HepG2 (cell line): ENCODE results near the gene RASA3. TPM values are rescaled to one million over a fixed set of nuclear protein-coding genes. Genes with fewer than 3 reads are reported as not detected.

Source experiments
- ATAC-seq: fragments of 200-7000 bp; cut with Tn5 transposase; 3 replicates; pipeline ENCODE4 v1.9.1; 2020; ENCODE audit warnings: mild to moderate bottlenecking, moderate library complexity
- BruUV-seq: library from RNA; stranded (reverse); fragments of 400-500 nt; replicated peaks from 2 replicates; lab custom pipeline; 2021; lab: Mats Ljungman, UMichigan
- CTCF ChIA-PET: fragments of 300-600 bp; formaldehyde crosslinking; extraction: SDS; loops from one replicate; lab custom pipeline; 2021; ENCODE audit warnings: low total read pairs, inconsistent platforms, low intra/inter-chr PET ratio; lab: Yijun Ruan, JAX
- POLR2A ChIA-PET: fragments of 350-600 bp; sonication (Branson Sonifier 250); formaldehyde crosslinking; loops from one replicate; lab custom pipeline; 2020; ENCODE audit warnings: antibody characterized with exemption, inconsistent platforms; lab: Yijun Ruan, JAX
- DNase-seq: peaks from one replicate; pipeline ENCODE4 v3.0.0-alpha.2; 2015; ENCODE audit warnings: low spot score
- FAIRE-seq: peaks from 3 replicates; lab custom pipeline; 2011; peaks lifted over from hg19 to GRCh38; lab: Jason Lieb, UNC
- H2AFZ ChIP-seq: one replicate; pipeline ENCODE4 v1.6.1; 2011; ENCODE audit warnings: low read length, inconsistent platforms
- H3K27ac ChIP-seq: fragments of 300-600 bp; 3 replicates; pipeline ENCODE4 v1.8.0; 2011; ENCODE audit warnings: mixed run types, mild to moderate bottlenecking, mixed read lengths, low read length, inconsistent platforms; ENCODE audit not compliant: insufficient read depth; ENCODE audit errors: extremely low read length
- H3K27me3 ChIP-seq, 2 experiments: fragments of 200-600 bp in 1 of 2; 2 replicates in 1 of 2; 3 replicates in 1 of 2; pipeline versions ENCODE4 v1.6.0 to v1.8.0; 2011; ENCODE audit warnings: low read length in 2 of 2, mild to moderate bottlenecking in 2 of 2, moderate library complexity in 2 of 2, inconsistent platforms in 1 of 2; ENCODE audit not compliant: insufficient read depth in 2 of 2, control insufficient read depth in 1 of 2
- H3K36me3 ChIP-seq, 2 experiments: fragments of 200-600 bp in 1 of 2; replicated peaks in 1 of 2; 2 replicates in 1 of 2; 3 replicates in 1 of 2; pipeline versions ENCODE4 v1.5.1 to v1.8.0; 2011; ENCODE audit warnings: low read length in 2 of 2, inconsistent platforms in 1 of 2; ENCODE audit not compliant: insufficient read depth in 2 of 2, control insufficient read depth in 1 of 2
- H3K4me1 ChIP-seq: 2 replicates; pipeline ENCODE4 v1.5.1; 2012; ENCODE audit warnings: low read length, inconsistent platforms; ENCODE audit not compliant: insufficient read depth
- H3K4me2 ChIP-seq: 2 replicates; pipeline ENCODE4 v1.6.0; 2011; ENCODE audit warnings: low read depth, low read length, inconsistent platforms
- H3K4me3 ChIP-seq, 3 experiments: fragments of 200-600 bp in 1 of 3; sonication (generic), shearing (Covaris generic) in 1 of 3; replicated peaks in 1 of 3; 2 replicates each; pipeline ENCODE4 v1.5.1; 2011 to 2016; ENCODE audit warnings: low read length in 3 of 3, inconsistent platforms in 2 of 3, low read depth in 2 of 3, mild to moderate bottlenecking in 2 of 3, control low read depth in 1 of 3, mixed read lengths in 1 of 3; ENCODE audit not compliant: insufficient read depth in 1 of 3
- H3K79me2 ChIP-seq: one replicate; pipeline ENCODE4 v1.6.1; 2011; ENCODE audit warnings: low read length, inconsistent platforms; ENCODE audit not compliant: insufficient read depth
- H3K9ac ChIP-seq: 2 replicates; pipeline ENCODE4 v1.6.0; 2011; ENCODE audit warnings: mild to moderate bottlenecking, low read depth, low read length, inconsistent platforms; ENCODE audit not compliant: insufficient read depth
- H3K9me3 ChIP-seq: 2 replicates; pipeline ENCODE4 v1.5.1; 2012; ENCODE audit warnings: mild to moderate bottlenecking, low read length
- H4K20me1 ChIP-seq: 2 replicates; pipeline ENCODE4 v1.6.0; 2011; ENCODE audit warnings: inconsistent platforms, mild to moderate bottlenecking, low read length, moderate library complexity; ENCODE audit not compliant: insufficient read depth
- ADNP ChIP-seq: sonication (generic); formaldehyde crosslinking; IDR thresholded peaks from 2 replicates; pipeline ENCODE4 v1.4.0; 2020; ENCODE audit warnings: missing genetic modification reagents
- ATF7 ChIP-seq, 2 experiments: fragments of 450-650 bp in 1 of 2; sonication (generic) in 1 of 2; formaldehyde crosslinking in 1 of 2; IDR thresholded peaks; 2 replicates each; pipeline versions ENCODE4 v1.4.0 to v1.6.1; 2016 to 2020; ENCODE audit warnings: antibody characterized with exemption in 1 of 2, mild to moderate bottlenecking in 1 of 2, missing genetic modification reagents in 1 of 2
- GZF1 ChIP-seq: sonication (generic); formaldehyde crosslinking; IDR thresholded peaks from 2 replicates; pipeline ENCODE4 v1.5.1; 2020; ENCODE audit warnings: mild to moderate bottlenecking, missing genetic modification reagents
- SMAD1 ChIP-seq: sonication (generic); formaldehyde crosslinking; IDR thresholded peaks from 2 replicates; pipeline ENCODE4 v1.4.0; 2020; ENCODE audit warnings: missing genetic modification reagents, low read depth, mild to moderate bottlenecking, borderline replicate concordance
- TEAD3 ChIP-seq: optimal IDR thresholded peaks from 2 replicates; pipeline ENCODE3; 2016; ENCODE audit warnings: borderline replicate concordance
- ZBTB3 ChIP-seq: sonication (generic); formaldehyde crosslinking; IDR thresholded peaks from 2 replicates; pipeline ENCODE4 v1.4.0; 2020; ENCODE audit warnings: low read depth, mild to moderate bottlenecking, moderate library complexity, missing genetic modification reagents, borderline replicate concordance
- ZNF652 ChIP-seq: IDR thresholded peaks from 2 replicates; pipeline ENCODE4 v1.6.1; 2016; ENCODE audit warnings: low read depth, borderline replicate concordance
- ZNF761 ChIP-seq: sonication (generic); formaldehyde crosslinking; conservative IDR thresholded peaks from 2 replicates; pipeline ENCODE4 v1.4.0; 2020; ENCODE audit warnings: mild to moderate bottlenecking, missing genetic modification reagents
- WGBS: methylation state at CpG from one replicate; pipeline ENCODE4 v1.1.6; 2017; ENCODE audit warnings: low lambda C conversion rate; 5-methylcytosine and 5-hydroxymethylcytosine counted together
- in situ Hi-C: cut with HindIII; loops from 2 replicates; pipeline ENCODE4 v1.10.0; 2017; ENCODE audit warnings: low pct_unique_long_range_greater_than_20kb; ENCODE audit not compliant: extremely low pct_ligation_motif_present
- intact Hi-C: fragments of 100-400 bp; cut with micrococcal nuclease; formaldehyde crosslinking; loops from one replicate; pipeline ENCODE4 v1.10.0; 2022; ENCODE audit not compliant: unreplicated experiment
- polyA plus RNA-seq, 8 experiments: library from polyadenylated mRNA; depleted of rRNA in 3 of 8; stranded (reverse) in 7 of 8; unstranded in 1 of 8; fragments of >200 nt; fragmentation: Illumina TruSeq in 4 of 8; extraction: Trizol in 4 of 8; gene quantifications; 2 replicates each; pipeline versions ENCODE4 v1.2.1 to v1.2.3, GENCODE V29; 2011 to 2016; ENCODE audit warnings: low read depth in 4 of 8, missing spikeins in 1 of 8, mixed read lengths in 1 of 8; ENCODE audit not compliant: insufficient read depth in 1 of 8
- total RNA-seq, 5 experiments: library from RNA; depleted of rRNA; stranded (reverse); fragments of >200 nt; fragmentation: Illumina TruSeq; extraction: Trizol; gene quantifications; 2 replicates each; pipeline ENCODE4 v1.2.3, GENCODE V29; 2016; ENCODE audit warnings: low read depth in 1 of 5
- TF ChIP-seq, protein P1 (sequence below): sonication (generic); formaldehyde crosslinking; IDR thresholded peaks from 2 replicates; pipeline ENCODE4 v1.8.0; 2022; ENCODE audit warnings: missing genetic modification reagents, mild to moderate bottlenecking, moderate library complexity, borderline replicate concordance
- TF ChIP-seq, protein P2 (sequence below): sonication (generic); formaldehyde crosslinking; IDR thresholded peaks from 2 replicates; pipeline ENCODE4 v1.5.0; 2020; ENCODE audit warnings: missing genetic modification reagents, mild to moderate bottlenecking, borderline replicate concordance
- TF ChIP-seq, protein P3 (sequence below), 2 experiments: IDR thresholded peaks; 2 replicates each; pipeline ENCODE4 v1.6.1; 2011 to 2012; ENCODE audit warnings: low read length in 2 of 2, borderline replicate concordance in 1 of 2, low read depth in 1 of 2, mild to moderate bottlenecking in 1 of 2, moderate library complexity in 1 of 2

Gene RASA3
- total and polyA plus RNA-seq, 2 of the 13 experiments (the other 11 are each of a cell fraction or from before 2014, with no cell fraction given): 0.05 TPM; not detected in 1

DNA sequence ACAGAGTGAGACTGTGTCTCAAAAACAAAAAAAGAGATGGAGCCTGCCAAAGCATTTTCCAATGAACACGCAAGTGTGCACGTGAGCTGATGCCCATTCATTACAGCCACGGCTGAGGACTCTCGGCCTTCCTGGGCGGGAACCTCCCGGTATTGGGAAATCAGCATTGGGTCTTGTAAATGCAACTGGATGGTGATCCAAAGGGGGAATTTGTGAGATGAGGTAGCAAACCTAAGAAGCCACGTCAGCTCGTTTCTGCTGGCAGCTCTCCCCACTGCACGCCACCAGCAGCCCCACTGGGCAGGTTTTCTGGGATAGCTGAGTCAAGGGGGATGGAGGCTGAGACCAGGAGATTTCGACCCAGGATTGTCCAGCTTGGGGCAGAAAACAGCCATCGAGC is 170.0 kb downstream of the RASA3 start:
- TF ChIP-seq ZBTB3 (CRISPR knock-in tag) (no peak), ZNF761 (CRISPR knock-in tag) (no peak), ZNF652 (CRISPR knock-in tag) (no peak), ADNP (CRISPR knock-in tag) (no peak), SMAD1 (CRISPR knock-in tag) (no peak), GZF1 (no peak), TEAD3 (no peak), ATF7 (IDR thresholded peaks at IDR 0.05) (no peak), ATF7 (CRISPR knock-in tag; IDR thresholded peaks at IDR 0.05) (no peak)
- TF ChIP-seq, protein P1, sequence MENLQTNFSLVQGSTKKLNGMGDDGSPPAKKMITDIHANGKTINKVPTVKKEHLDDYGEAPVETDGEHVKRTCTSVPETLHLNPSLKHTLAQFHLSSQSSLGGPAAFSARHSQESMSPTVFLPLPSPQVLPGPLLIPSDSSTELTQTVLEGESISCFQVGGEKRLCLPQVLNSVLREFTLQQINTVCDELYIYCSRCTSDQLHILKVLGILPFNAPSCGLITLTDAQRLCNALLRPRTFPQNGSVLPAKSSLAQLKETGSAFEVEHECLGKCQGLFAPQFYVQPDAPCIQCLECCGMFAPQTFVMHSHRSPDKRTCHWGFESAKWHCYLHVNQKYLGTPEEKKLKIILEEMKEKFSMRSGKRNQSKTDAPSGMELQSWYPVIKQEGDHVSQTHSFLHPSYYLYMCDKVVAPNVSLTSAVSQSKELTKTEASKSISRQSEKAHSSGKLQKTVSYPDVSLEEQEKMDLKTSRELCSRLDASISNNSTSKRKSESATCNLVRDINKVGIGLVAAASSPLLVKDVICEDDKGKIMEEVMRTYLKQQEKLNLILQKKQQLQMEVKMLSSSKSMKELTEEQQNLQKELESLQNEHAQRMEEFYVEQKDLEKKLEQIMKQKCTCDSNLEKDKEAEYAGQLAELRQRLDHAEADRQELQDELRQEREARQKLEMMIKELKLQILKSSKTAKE: no peak
- TF ChIP-seq, protein P2, sequence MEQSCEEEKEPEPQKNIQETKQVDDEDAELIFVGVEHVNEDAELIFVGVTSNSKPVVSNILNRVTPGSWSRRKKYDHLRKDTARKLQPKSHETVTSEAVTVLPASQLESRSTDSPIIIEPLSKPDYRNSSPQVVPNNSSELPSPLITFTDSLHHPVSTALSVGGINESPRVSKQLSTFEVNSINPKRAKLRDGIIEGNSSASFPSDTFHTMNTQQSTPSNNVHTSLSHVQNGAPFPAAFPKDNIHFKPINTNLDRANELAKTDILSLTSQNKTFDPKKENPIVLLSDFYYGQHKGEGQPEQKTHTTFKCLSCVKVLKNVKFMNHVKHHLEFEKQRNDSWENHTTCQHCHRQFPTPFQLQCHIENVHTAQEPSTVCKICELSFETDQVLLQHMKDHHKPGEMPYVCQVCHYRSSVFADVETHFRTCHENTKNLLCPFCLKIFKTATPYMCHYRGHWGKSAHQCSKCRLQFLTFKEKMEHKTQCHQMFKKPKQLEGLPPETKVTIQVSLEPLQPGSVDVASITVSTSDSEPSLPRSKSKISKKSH: no peak
- TF ChIP-seq, protein P3, sequence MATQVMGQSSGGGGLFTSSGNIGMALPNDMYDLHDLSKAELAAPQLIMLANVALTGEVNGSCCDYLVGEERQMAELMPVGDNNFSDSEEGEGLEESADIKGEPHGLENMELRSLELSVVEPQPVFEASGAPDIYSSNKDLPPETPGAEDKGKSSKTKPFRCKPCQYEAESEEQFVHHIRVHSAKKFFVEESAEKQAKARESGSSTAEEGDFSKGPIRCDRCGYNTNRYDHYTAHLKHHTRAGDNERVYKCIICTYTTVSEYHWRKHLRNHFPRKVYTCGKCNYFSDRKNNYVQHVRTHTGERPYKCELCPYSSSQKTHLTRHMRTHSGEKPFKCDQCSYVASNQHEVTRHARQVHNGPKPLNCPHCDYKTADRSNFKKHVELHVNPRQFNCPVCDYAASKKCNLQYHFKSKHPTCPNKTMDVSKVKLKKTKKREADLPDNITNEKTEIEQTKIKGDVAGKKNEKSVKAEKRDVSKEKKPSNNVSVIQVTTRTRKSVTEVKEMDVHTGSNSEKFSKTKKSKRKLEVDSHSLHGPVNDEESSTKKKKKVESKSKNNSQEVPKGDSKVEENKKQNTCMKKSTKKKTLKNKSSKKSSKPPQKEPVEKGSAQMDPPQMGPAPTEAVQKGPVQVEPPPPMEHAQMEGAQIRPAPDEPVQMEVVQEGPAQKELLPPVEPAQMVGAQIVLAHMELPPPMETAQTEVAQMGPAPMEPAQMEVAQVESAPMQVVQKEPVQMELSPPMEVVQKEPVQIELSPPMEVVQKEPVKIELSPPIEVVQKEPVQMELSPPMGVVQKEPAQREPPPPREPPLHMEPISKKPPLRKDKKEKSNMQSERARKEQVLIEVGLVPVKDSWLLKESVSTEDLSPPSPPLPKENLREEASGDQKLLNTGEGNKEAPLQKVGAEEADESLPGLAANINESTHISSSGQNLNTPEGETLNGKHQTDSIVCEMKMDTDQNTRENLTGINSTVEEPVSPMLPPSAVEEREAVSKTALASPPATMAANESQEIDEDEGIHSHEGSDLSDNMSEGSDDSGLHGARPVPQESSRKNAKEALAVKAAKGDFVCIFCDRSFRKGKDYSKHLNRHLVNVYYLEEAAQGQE (IDR thresholded peaks at IDR 0.05; ENCODE audit: borderline replicate concordance in 1 of 2, low read depth in 1 of 2, low read length in 2 of 2): no peak
- H3K27me3 ChIP-seq: peaks cover 0 to 4% of the 10 kb centered on the region in 2 experiments; a peak in 2 of 5 replicates
- H4K20me1 ChIP-seq: no peaks in the 10 kb centered on the region
- H3K27ac ChIP-seq: no peak overlapping the region
- FAIRE-seq (no peak), ATAC-seq (no peak), DNase-seq (no peak)
- H3K4me2 ChIP-seq: no peak overlapping the region
- intact Hi-C loops: no loop called here
- H3K4me3 ChIP-seq: no peak overlapping the region
- POLR2A ChIA-PET: no interaction called here
- H3K4me1 ChIP-seq: no peaks in the 10 kb centered on the region
- H3K36me3 ChIP-seq: no peaks in the 10 kb centered on the region
- no peak overlapping the region for H3K9ac ChIP-seq
- BruUV-seq: no TSS peak
- no peaks in the 10 kb centered on the region for H3K79me2 ChIP-seq
- in situ Hi-C loops: no loop called here
- no peak overlapping the region for H2AFZ ChIP-seq
- 8% methylated on average over 11 of the region's 11 CpGs for WGBS
- H3K9me3 ChIP-seq: peaks cover 34% of the 10 kb centered on the region
- CTCF ChIA-PET: no interaction called here
